ENCODE measurements around the gene STXBP1. TPM values are rescaled to one million over a fixed set of nuclear protein-coding genes. Genes with fewer than 3 reads are reported as not detected.

Gene STXBP1
- total and polyA plus RNA-seq, 3 experiments from 2014 or later: 8.2 to 15.2 (median 14.5) TPM

GRCh38 chr9:127652733-127653132 lies 40.7 kb downstream of the STXBP1 start:
- no peaks in the 10 kb centered on the region for H3K4me1 ChIP-seq (ENCODE audit: insufficient read depth, low read length)
- CTCF ChIA-PET: no interaction called here
- H3K27me3 ChIP-seq (ENCODE audit: insufficient read depth, low read length, poor library complexity, severe bottlenecking): no peaks in the 10 kb centered on the region
- Mint-ChIP-seq H3K27ac (no peak overlapping the region), H3K4me3 (no peak overlapping the region), H3K4me1 (no peaks in the 10 kb centered on the region), H3K27me3 (no peaks in the 10 kb centered on the region), H3K9me3 (no peaks in the 10 kb centered on the region), H3K36me3 (peaks cover 0 to 6% (median 4%) of the 10 kb centered on the region in 3 donors)
- no peak overlapping the region for H3K4me3 ChIP-seq (ENCODE audit: low read length)
- POLR2A ChIA-PET: no interaction called here
- H3K27ac ChIP-seq (ENCODE audit: low read depth, low read length): no peak overlapping the region
- DNase-seq: no peak
- no peaks in the 10 kb centered on the region for H3K36me3 ChIP-seq (ENCODE audit: insufficient read depth, low read length)
- H3K9me3 ChIP-seq (ENCODE audit: low read length): no peaks in the 10 kb centered on the region

DNA sequence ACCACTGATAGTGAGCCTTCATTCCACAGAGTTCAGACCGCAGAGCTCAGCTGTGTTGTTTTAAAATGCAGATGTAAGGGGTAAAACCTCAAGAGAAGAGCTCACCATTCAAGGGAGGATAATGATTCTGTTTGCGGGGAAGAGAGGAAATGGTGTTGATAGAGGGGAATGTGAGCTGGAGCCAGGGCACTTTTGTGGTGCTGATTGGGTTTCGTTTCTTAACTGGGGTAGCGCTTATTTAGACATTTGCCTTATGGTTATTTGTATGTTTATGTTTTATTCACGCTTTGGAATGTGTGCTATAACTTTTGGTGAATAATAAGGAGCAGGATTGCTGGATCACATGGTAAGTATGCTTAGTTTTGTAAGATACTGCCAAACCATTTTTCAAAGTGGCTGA lies 42.5 kb downstream of the STXBP1 start:
- CTCF ChIA-PET: no interaction called here
- no peak overlapping the region for H3K27ac Mint-ChIP-seq

GRCh38 chr9:127658428-127658827 lies 46.4 kb downstream of the STXBP1 start:
- no peak for DNase-seq
- peaks cover 3 to 23% (median 4%) of the 10 kb centered on the region in 3 donors for H3K36me3 Mint-ChIP-seq
- POLR2A ChIA-PET: no interaction called here
- Histone ChIP-seq H3K27me3 (ENCODE audit: insufficient read depth, low read length, poor library complexity, severe bottlenecking) (no peaks in the 10 kb centered on the region), H3K4me3 (ENCODE audit: low read length) (no peak overlapping the region), H3K9me3 (ENCODE audit: low read length) (no peaks in the 10 kb centered on the region), H3K4me1 (ENCODE audit: insufficient read depth, low read length) (no peaks in the 10 kb centered on the region), H3K36me3 (ENCODE audit: insufficient read depth, low read length) (no peaks in the 10 kb centered on the region), H3K27ac (ENCODE audit: low read depth, low read length) (no peak overlapping the region)
- peaks cover 0 to 6% of the 10 kb centered on the region in 2 donors for H3K27me3 Mint-ChIP-seq
- H3K4me3 Mint-ChIP-seq: no peak overlapping the region
- CTCF ChIA-PET: no interaction called here
- no peaks in the 10 kb centered on the region for H3K4me1 Mint-ChIP-seq
- no peaks in the 10 kb centered on the region for H3K9me3 Mint-ChIP-seq
- peak overlapping the region in 1 of 8 donors; percentile 29 for H3K27ac Mint-ChIP-seq

More for the DNA sequence above, 42.5 kb downstream of the STXBP1 start:
- no peak overlapping the region for H3K4me3 ChIP-seq (ENCODE audit: low read length)
- H3K27me3 ChIP-seq (ENCODE audit: insufficient read depth, low read length, poor library complexity, severe bottlenecking): no peaks in the 10 kb centered on the region
- no peak overlapping the region for H3K27ac ChIP-seq (ENCODE audit: low read depth, low read length)
- H3K4me1 Mint-ChIP-seq: no peaks in the 10 kb centered on the region
- H3K36me3 Mint-ChIP-seq: peaks cover 1 to 6% (median 4%) of the 10 kb centered on the region in 3 donors
- H3K9me3 Mint-ChIP-seq: no peaks in the 10 kb centered on the region
- POLR2A ChIA-PET: no interaction called here
- H3K4me1 ChIP-seq (ENCODE audit: insufficient read depth, low read length): no peaks in the 10 kb centered on the region
- H3K4me3 Mint-ChIP-seq: no peak overlapping the region
- DNase-seq: no peak
- no peaks in the 10 kb centered on the region for H3K36me3 ChIP-seq (ENCODE audit: insufficient read depth, low read length)
- H3K27me3 Mint-ChIP-seq: peaks cover 0 to 6% of the 10 kb centered on the region in 2 donors
- H3K9me3 ChIP-seq (ENCODE audit: low read length): no peaks in the 10 kb centered on the region

- H3K4me3 Mint-ChIP-seq: no peak overlapping the region
- Histone ChIP-seq H3K27me3 (ENCODE audit: insufficient read depth, low read length, poor library complexity, severe bottlenecking) (no peaks in the 10 kb centered on the region), H3K4me1 (ENCODE audit: insufficient read depth, low read length) (no peaks in the 10 kb centered on the region), H3K27ac (ENCODE audit: low read depth, low read length) (no peak overlapping the region), H3K36me3 (ENCODE audit: insufficient read depth, low read length) (no peaks in the 10 kb centered on the region), H3K4me3 (ENCODE audit: low read length) (no peak overlapping the region), H3K9me3 (ENCODE audit: low read length) (no peaks in the 10 kb centered on the region)
- ChIA-PET POLR2A (no interaction called here), CTCF (interaction anchor here (1.5 kb wide), 1 partner anchor 22 kb away, joined by 3 read pairs; no protein-coding TSS in a partner anchor)
- H3K4me1 Mint-ChIP-seq: no peaks in the 10 kb centered on the region
- H3K9me3 Mint-ChIP-seq: no peaks in the 10 kb centered on the region
- no peak for DNase-seq
- H3K27ac Mint-ChIP-seq: no peak overlapping the region
- peaks cover 1 to 6% of the 10 kb centered on the region in 2 donors for H3K27me3 Mint-ChIP-seq
- peaks cover 4 to 24% (median 4%) of the 10 kb centered on the region in 3 donors for H3K36me3 Mint-ChIP-seq
Observed at GRCh38 chr9:127660886-127661741, 49.0 kb downstream of the STXBP1 start.

DNA sequence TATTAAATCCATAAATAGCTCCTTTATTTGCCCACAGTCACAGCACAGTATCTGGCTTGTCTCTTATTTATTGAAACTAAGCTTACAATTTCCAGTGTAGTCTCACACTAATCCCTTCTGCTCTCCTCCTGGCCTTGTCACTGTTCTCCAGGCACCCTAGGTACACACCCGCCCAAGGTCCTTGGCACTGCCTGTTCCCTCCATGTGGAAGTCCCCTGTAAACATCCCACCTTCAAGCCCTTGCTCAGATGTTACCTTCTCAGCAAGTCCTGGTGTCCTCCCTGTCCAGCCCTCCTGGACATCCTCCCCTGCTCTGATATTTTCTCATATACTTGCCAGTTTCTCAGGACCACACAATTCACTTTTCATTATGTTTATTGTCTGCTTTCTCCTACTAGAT lies 50.5 kb downstream of the STXBP1 start:
- CTCF ChIA-PET: interaction anchor here (0.7 kb wide), 1 partner anchor 694 kb away, joined by 3 read pairs; no protein-coding TSS in a partner anchor

GRCh38 chr9:127664324-127664677 lies 52.2 kb downstream of the STXBP1 start:
- Histone ChIP-seq H3K36me3 (ENCODE audit: insufficient read depth, low read length) (no peaks in the 10 kb centered on the region), H3K4me1 (ENCODE audit: insufficient read depth, low read length) (no peaks in the 10 kb centered on the region), H3K9me3 (ENCODE audit: low read length) (no peaks in the 10 kb centered on the region), H3K27me3 (ENCODE audit: insufficient read depth, low read length, poor library complexity, severe bottlenecking) (no peaks in the 10 kb centered on the region), H3K27ac (ENCODE audit: low read depth, low read length) (no peak overlapping the region), H3K4me3 (ENCODE audit: low read length) (no peak overlapping the region)
- H3K27ac Mint-ChIP-seq: no peak overlapping the region
- no peaks in the 10 kb centered on the region for H3K4me1 Mint-ChIP-seq
- ChIA-PET POLR2A (no interaction called here), CTCF (no interaction called here)
- no peaks in the 10 kb centered on the region for H3K9me3 Mint-ChIP-seq
- H3K27me3 Mint-ChIP-seq: peaks cover 0 to 1% of the 10 kb centered on the region in 2 donors
- no peak overlapping the region for H3K4me3 Mint-ChIP-seq
- peaks cover 0 to 26% (median 4%) of the 10 kb centered on the region in 3 donors for H3K36me3 Mint-ChIP-seq
- no peak for DNase-seq

More for the DNA sequence above, 50.5 kb downstream of the STXBP1 start:
- Mint-ChIP-seq H3K4me1 (no peaks in the 10 kb centered on the region), H3K27me3 (peaks cover 1 to 6% of the 10 kb centered on the region in 2 donors), H3K4me3 (no peak overlapping the region), H3K9me3 (no peaks in the 10 kb centered on the region), H3K36me3 (peaks cover 0 to 24% (median 4%) of the 10 kb centered on the region in 3 donors), H3K27ac (peak overlapping the region in 1 of 8 donors; percentile 22)
- no peak for DNase-seq
- no peaks in the 10 kb centered on the region for H3K36me3 ChIP-seq (ENCODE audit: insufficient read depth, low read length)
- H3K4me3 ChIP-seq (ENCODE audit: low read length): no peak overlapping the region
- no peaks in the 10 kb centered on the region for H3K4me1 ChIP-seq (ENCODE audit: insufficient read depth, low read length)
- POLR2A ChIA-PET: no interaction called here
- H3K27me3 ChIP-seq (ENCODE audit: insufficient read depth, low read length, poor library complexity, severe bottlenecking): no peaks in the 10 kb centered on the region
- no peak overlapping the region for H3K27ac ChIP-seq (ENCODE audit: low read depth, low read length)
- H3K9me3 ChIP-seq (ENCODE audit: low read length): no peaks in the 10 kb centered on the region

DNA sequence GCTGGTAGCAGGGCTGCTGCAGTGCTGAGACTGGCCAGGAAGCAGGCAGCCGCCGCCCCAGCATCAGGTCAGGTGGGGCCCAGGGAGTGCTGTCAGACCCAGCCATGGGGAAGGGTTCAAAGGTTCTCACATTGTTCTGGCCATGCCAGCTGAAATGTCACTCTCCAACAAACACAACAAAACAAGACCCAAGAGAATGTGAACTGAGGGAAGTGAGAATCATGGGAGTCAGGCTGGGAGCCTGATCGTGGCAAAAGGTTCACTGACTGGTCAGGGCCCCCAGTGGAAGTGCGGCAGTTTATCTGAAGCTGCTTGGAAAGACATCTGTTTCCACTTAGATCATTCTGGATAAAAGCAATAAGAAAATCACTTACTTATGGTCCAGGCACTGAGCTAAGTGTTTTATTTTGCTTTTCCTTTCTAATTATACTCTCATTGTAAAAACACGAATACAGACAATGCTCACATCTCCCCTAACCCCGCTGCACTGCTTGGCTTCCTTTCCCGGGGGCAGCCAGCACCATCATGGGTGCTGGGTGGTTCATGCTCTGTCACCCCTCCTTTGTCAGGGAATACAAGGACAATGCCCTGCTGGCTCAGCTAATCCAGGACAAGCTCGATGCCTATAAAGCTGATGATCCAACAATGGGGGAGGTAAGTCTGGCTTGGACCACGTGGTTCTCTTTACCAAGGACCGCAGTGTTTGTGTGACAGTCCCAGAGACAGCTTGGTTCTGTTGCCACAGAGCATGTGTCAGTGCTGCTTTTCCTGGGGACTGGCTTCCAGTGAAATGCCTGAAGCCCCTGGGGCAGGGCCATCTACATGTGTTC lies 52.8 kb downstream of the STXBP1 start:
- no peaks in the 10 kb centered on the region for H3K4me1 ChIP-seq (ENCODE audit: insufficient read depth, low read length)
- no peaks in the 10 kb centered on the region for H3K4me1 Mint-ChIP-seq
- H3K27me3 ChIP-seq (ENCODE audit: insufficient read depth, low read length, poor library complexity, severe bottlenecking): no peaks in the 10 kb centered on the region
- no peak for DNase-seq
- H3K36me3 ChIP-seq (ENCODE audit: insufficient read depth, low read length): no peaks in the 10 kb centered on the region
- H3K27ac ChIP-seq (ENCODE audit: low read depth, low read length): no peak overlapping the region
- CTCF ChIA-PET: no interaction called here
- H3K27ac Mint-ChIP-seq: no peak overlapping the region
- H3K4me3 ChIP-seq (ENCODE audit: low read length): no peak overlapping the region
- H3K36me3 Mint-ChIP-seq: peaks cover 0 to 25% (median 2%) of the 10 kb centered on the region in 3 donors
- peaks cover 0 to 1% of the 10 kb centered on the region in 2 donors for H3K27me3 Mint-ChIP-seq
- POLR2A ChIA-PET: no interaction called here
- no peaks in the 10 kb centered on the region for H3K9me3 Mint-ChIP-seq
- no peaks in the 10 kb centered on the region for H3K9me3 ChIP-seq (ENCODE audit: low read length)
- H3K4me3 Mint-ChIP-seq: no peak overlapping the region

Data from CD8-positive, alpha-beta memory T cell (primary cell).